A549 (cell line): Measurements from ENCODE around the gene TTBK2.

Source experiments
- CTCF ChIP-seq: fragments of >200 bp; sonication (Bioruptor Twin); formaldehyde crosslinking; IDR thresholded peaks from 3 replicates; pipeline ENCODE4 v1.5.1; 2016
- ELK1 ChIP-seq: fragments of 150-350 bp; IDR thresholded peaks from 2 replicates; pipeline ENCODE4 v1.6.1; 2014; ENCODE audit warnings: low read depth, mild to moderate bottlenecking, low read length
- HMGXB4 ChIP-seq: fragments of 250-450 bp; sonication (Bioruptor Pico); IDR thresholded peaks from 2 replicates; pipeline ENCODE4 v1.5.0; 2021; ENCODE audit warnings: mild to moderate bottlenecking, moderate library complexity, borderline replicate concordance
- MAX ChIP-seq: IDR thresholded peaks from 2 replicates; pipeline ENCODE4 v1.6.1; 2012
- MAZ ChIP-seq: fragments of 150-350 bp; IDR thresholded peaks from 2 replicates; pipeline ENCODE4 v1.6.1; 2014; ENCODE audit warnings: antibody characterized with exemption, low read depth, low read length, borderline replicate concordance
- POLR2A ChIP-seq: IDR thresholded peaks from 2 replicates; pipeline ENCODE4 v1.6.1; 2012; ENCODE audit warnings: mild to moderate bottlenecking, low read length
- RAD21 ChIP-seq, 2 experiments: fragments of >200 bp in 1 of 2; sonication (Bioruptor Twin) in 1 of 2; formaldehyde crosslinking in 1 of 2; IDR thresholded peaks in 1 of 2; conservative IDR thresholded peaks in 1 of 2; 2 replicates in 1 of 2; 3 replicates in 1 of 2; pipeline ENCODE4 v1.6.1; 2012 to 2018; ENCODE audit warnings: inconsistent platforms in 1 of 2
- RARB ChIP-seq: fragments of 250-450 bp; sonication (Bioruptor Pico); IDR thresholded peaks from 2 replicates; pipeline ENCODE4 v1.8.0; 2021; ENCODE audit warnings: mild to moderate bottlenecking, moderate library complexity
- RCOR1 ChIP-seq: fragments of 150-350 bp; IDR thresholded peaks from 2 replicates; pipeline ENCODE4 v1.6.1; 2014; ENCODE audit warnings: antibody characterized with exemption, low read length, low read depth
- REST ChIP-seq: fragments of 200-600 bp; sonication (generic); IDR thresholded peaks from 2 replicates; pipeline ENCODE4 v1.6.1; 2016; ENCODE audit warnings: antibody characterized with exemption, mild to moderate bottlenecking, moderate library complexity
- TFCP2L1 ChIP-seq: fragments of 250-450 bp; sonication (Bioruptor Pico); IDR thresholded peaks from 2 replicates; pipeline ENCODE4 v1.5.0; 2021; ENCODE audit warnings: mild to moderate bottlenecking
- ZSCAN20 ChIP-seq: fragments of 250-450 bp; sonication (Bioruptor Pico); IDR thresholded peaks from 2 replicates; pipeline ENCODE4 v1.8.0; 2022; ENCODE audit warnings: mild to moderate bottlenecking, moderate library complexity

- no peak for TF ChIP-seq POLR2A
- TF ChIP-seq CTCF = no peak
- TF ChIP-seq MAZ = no peak
- no peak for TF ChIP-seq RCOR1
- TF ChIP-seq HMGXB4 (CRISPR knock-in tag) = no peak
- TF ChIP-seq RAD21 (conservative IDR thresholded peaks at IDR 0.05 in 1 of 2, IDR thresholded peaks at IDR 0.05 in 1 of 2) = no peak
- no peak for TF ChIP-seq RARB (CRISPR knock-in tag)
- no peak for TF ChIP-seq REST
- TF ChIP-seq ZSCAN20 (CRISPR knock-in tag) = no peak
- no peak for TF ChIP-seq MAX
- TF ChIP-seq TFCP2L1 (CRISPR knock-in tag) = no peak
- no peak for TF ChIP-seq ELK1
Observed at GRCh38 chr15:42691308-42691707, 229.3 kb downstream of the TTBK2 start.
